IPS DF 6.9 (cell line): Measurements from ENCODE around the gene PHTF2.

Experiments used
- DNase-seq: peaks from one replicate; pipeline ENCODE4 v3.0.0-alpha.2; 2013; ENCODE audit warnings: low read depth, low spot score
- H3K27ac ChIP-seq: one replicate; pipeline ENCODE4 v1.5.1; 2013; ENCODE audit warnings: low read length, control low read depth
- H3K27me3 ChIP-seq: 2 replicates; pipeline ENCODE4 v1.6.1; 2013; ENCODE audit warnings: mild to moderate bottlenecking, low read length; ENCODE audit not compliant: control insufficient read depth, insufficient read depth
- H3K36me3 ChIP-seq: 2 replicates; pipeline ENCODE4 v1.6.1; 2013; ENCODE audit warnings: low read length; ENCODE audit not compliant: control insufficient read depth, insufficient read depth
- H3K4me1 ChIP-seq: 2 replicates; pipeline ENCODE4 v1.6.1; 2013; ENCODE audit warnings: low read length; ENCODE audit not compliant: control insufficient read depth, insufficient read depth
- H3K4me3 ChIP-seq: 2 replicates; pipeline ENCODE4 v1.5.1; 2013; ENCODE audit warnings: mild to moderate bottlenecking, low read length
- H3K9me3 ChIP-seq: 2 replicates; pipeline ENCODE4 v1.6.1; 2013; ENCODE audit warnings: low read length, inconsistent platforms; ENCODE audit not compliant: control insufficient read depth, insufficient read depth
- WGBS: extraction: QIAGEN DNeasy Blood & Tissue Kit; methylation state at CpG from one replicate; pipeline ENCODE4 v1.1.7; 2013; ENCODE audit warnings: mixed read lengths, missing lambda C conversion rate; ENCODE audit not compliant: insufficient read length, insufficient coverage; 5-methylcytosine and 5-hydroxymethylcytosine counted together

The PHTF2 gene

GRCh38 chr7:77791956-77792355 is 6.6 kb upstream of the PHTF2 start:
- Histone ChIP-seq H3K27ac (no peak overlapping the region), H3K9me3 (no peaks in the 10 kb centered on the region), H3K4me1 (no peaks in the 10 kb centered on the region), H3K4me3 (no peak overlapping the region), H3K27me3 (no peaks in the 10 kb centered on the region), H3K36me3 (no peaks in the 10 kb centered on the region; the same call in 1 of the 2 replicates)
- no peak for DNase-seq
- WGBS, result no CpG with 5 or more reads among the region's 2 CpGs

- Histone ChIP-seq H3K27ac (no peak overlapping the region), H3K4me3 (no peak overlapping the region), H3K9me3 (no peaks in the 10 kb centered on the region), H3K36me3 (no peaks in the 10 kb centered on the region; the same call in 1 of the 2 replicates), H3K4me1 (no peaks in the 10 kb centered on the region), H3K27me3 (no peaks in the 10 kb centered on the region)
- DNase-seq, result no peak
- WGBS, result no CpG with 5 or more reads among the region's 4 CpGs
Observed at GRCh38 chr7:77794000-77794399, 4.6 kb upstream of the PHTF2 start.

- no CpG with 5 or more reads among the region's 3 CpGs for WGBS
- Histone ChIP-seq H3K9me3 (no peaks in the 10 kb centered on the region), H3K4me3 (no peak overlapping the region), H3K27me3 (no peaks in the 10 kb centered on the region), H3K27ac (no peak overlapping the region), H3K36me3 (no peaks in the 10 kb centered on the region; the same call in 1 of the 2 replicates), H3K4me1 (no peaks in the 10 kb centered on the region)
- DNase-seq, result no peak
Observed at GRCh38 chr7:77796109-77796508, 2.5 kb upstream of the PHTF2 start.

GRCh38 chr7:77796960-77797359 is 1.6 kb upstream of the PHTF2 start:
- H3K27me3 ChIP-seq, result no peaks in the 10 kb centered on the region
- H3K4me1 ChIP-seq, result no peaks in the 10 kb centered on the region
- no peaks in the 10 kb centered on the region; the same call in 1 of the 2 replicates for H3K36me3 ChIP-seq
- no peak overlapping the region for H3K27ac ChIP-seq
- no peak for DNase-seq
- WGBS, result no CpG with 5 or more reads among the region's 5 CpGs
- H3K9me3 ChIP-seq, result no peaks in the 10 kb centered on the region
- peak overlapping the region; percentile 99; the same call in 1 of the 2 replicates for H3K4me3 ChIP-seq

- WGBS, result no CpG with 5 or more reads among the region's 35 CpGs
- no peak for DNase-seq
Observed at GRCh38 chr7:77797734-77798393, 709 bp upstream of the PHTF2 start.

GRCh38 chr7:77799078-77799964 is 748 bp downstream of the PHTF2 start:
- DNase-seq, result no peak
- no CpG with 5 or more reads among the region's 55 CpGs for WGBS
- no peaks in the 10 kb centered on the region for H3K4me1 ChIP-seq

More at GRCh38 chr7:77797734-77798393, 709 bp upstream of the PHTF2 start:
- Histone ChIP-seq H3K4me1 (no peaks in the 10 kb centered on the region), H3K9me3 (no peaks in the 10 kb centered on the region), H3K27ac (no peak overlapping the region), H3K27me3 (no peaks in the 10 kb centered on the region), H3K4me3 (peak overlapping the region; percentile 99), H3K36me3 (no peaks in the 10 kb centered on the region; the same call in 1 of the 2 replicates)

GRCh38 chr7:77800158-77800557 is 1.6 kb downstream of the PHTF2 start:
- H3K9me3 ChIP-seq, result no peaks in the 10 kb centered on the region
- H3K36me3 ChIP-seq, result no peaks in the 10 kb centered on the region; the same call in 1 of the 2 replicates
- no peak overlapping the region for H3K4me3 ChIP-seq
- DNase-seq, result no peak
- WGBS, result no CpG with 5 or more reads among the region's 4 CpGs
- H3K27me3 ChIP-seq, result no peaks in the 10 kb centered on the region
- no peak overlapping the region for H3K27ac ChIP-seq
- no peaks in the 10 kb centered on the region for H3K4me1 ChIP-seq

More at GRCh38 chr7:77799078-77799964, 748 bp downstream of the PHTF2 start:
- no peak overlapping the region for H3K27ac ChIP-seq
- no peaks in the 10 kb centered on the region; the same call in 1 of the 2 replicates for H3K36me3 ChIP-seq
- H3K27me3 ChIP-seq, result no peaks in the 10 kb centered on the region
- peak overlapping the region; percentile 83; the same call in 1 of the 2 replicates for H3K4me3 ChIP-seq
- H3K9me3 ChIP-seq, result no peaks in the 10 kb centered on the region

- H3K4me1 ChIP-seq, result no peaks in the 10 kb centered on the region
- no peak overlapping the region for H3K27ac ChIP-seq
- H3K4me3 ChIP-seq, result no peak overlapping the region
- H3K36me3 ChIP-seq, result no peaks in the 10 kb centered on the region
- no peaks in the 10 kb centered on the region for H3K9me3 ChIP-seq
- no peak for DNase-seq
- no peaks in the 10 kb centered on the region for H3K27me3 ChIP-seq
- no CpG with 5 or more reads among the region's 2 CpGs for WGBS
Observed at GRCh38 chr7:77800730-77801129, 2.2 kb downstream of the PHTF2 start.

- Histone ChIP-seq H3K9me3 (no peaks in the 10 kb centered on the region), H3K4me3 (no peak overlapping the region), H3K36me3 (no peaks in the 10 kb centered on the region), H3K27me3 (no peaks in the 10 kb centered on the region), H3K27ac (no peak overlapping the region), H3K4me1 (no peaks in the 10 kb centered on the region)
- no peak for DNase-seq
- 100% methylated on average over 1 of the region's 2 CpGs for WGBS
Observed at GRCh38 chr7:77802557-77803405, 4.2 kb downstream of the PHTF2 start.

- no peak for DNase-seq
- no peaks in the 10 kb centered on the region for H3K36me3 ChIP-seq
- H3K27ac ChIP-seq, result no peak overlapping the region
- no peak overlapping the region for H3K4me3 ChIP-seq
- H3K27me3 ChIP-seq, result no peaks in the 10 kb centered on the region
- H3K4me1 ChIP-seq, result no peaks in the 10 kb centered on the region
- WGBS, result no CpG with 5 or more reads among the region's 2 CpGs
- no peaks in the 10 kb centered on the region for H3K9me3 ChIP-seq
Observed at GRCh38 chr7:77806425-77806824, 7.9 kb downstream of the PHTF2 start.
